Measurements from ENCODE around the gene PDZRN4. TPM values are rescaled to one million over a fixed set of nuclear protein-coding genes. Genes with fewer than 3 reads are reported as not detected.

The PDZRN4 gene
- polyA plus RNA-seq, 1 donor from 2014 or later: 46.7 TPM

- Histone ChIP-seq H2AFZ (ENCODE audit: low read depth, low read length) (no peak overlapping the region), H3K79me2 (replicated peaks; ENCODE audit: insufficient read depth, low read length) (no peaks in the 10 kb centered on the region), H3K9me3 (ENCODE audit: low read length) (no peaks in the 10 kb centered on the region), H3K4me2 (ENCODE audit: low read length) (no peak overlapping the region), H3K27me3 (ENCODE audit: insufficient read depth, low read depth, low read length) (no peaks in the 10 kb centered on the region), H3K4me3 (ENCODE audit: low read length) (no peak overlapping the region), H3F3A (ENCODE audit: insufficient read depth, low read length, poor library complexity, severe bottlenecking) (peaks cover 6% of the 10 kb centered on the region), H3K9ac (ENCODE audit: low read length) (no peak overlapping the region), H3K9me2 (ENCODE audit: insufficient read depth, low read length) (no peaks in the 10 kb centered on the region), H4K20me1 (ENCODE audit: insufficient read depth) (no peaks in the 10 kb centered on the region), H3K27ac (ENCODE audit: low read length) (no peak overlapping the region), H3K36me3 (ENCODE audit: insufficient read depth, low read length) (no peaks in the 10 kb centered on the region)
- TF ChIP-seq POLR2AphosphoS5 (IDR thresholded peaks at IDR 0.05): no peak
- TF ChIP-seq SMC3 (conservative IDR thresholded peaks at IDR 0.05; ENCODE audit: poor library complexity): no peak
- TF ChIP-seq REST (IDR thresholded peaks at IDR 0.05; ENCODE audit: borderline replicate concordance): no peak
- no peak for TF ChIP-seq EZH2 (IDR thresholded peaks at IDR 0.05; ENCODE audit: borderline replicate concordance, insufficient read depth, low read length, poor library complexity, severe bottlenecking)
- TF ChIP-seq MXI1 (conservative IDR thresholded peaks at IDR 0.05; ENCODE audit: poor library complexity, severe bottlenecking): no peak
Measured at GRCh38 chr12:41507286-41507685, 319.2 kb downstream of the PDZRN4 start.

- Histone ChIP-seq H3K27me3 (ENCODE audit: insufficient read depth, low read depth, low read length) (no peaks in the 10 kb centered on the region), H4K20me1 (ENCODE audit: insufficient read depth) (no peaks in the 10 kb centered on the region), H3K9me2 (ENCODE audit: insufficient read depth, low read length) (no peaks in the 10 kb centered on the region), H3K4me2 (ENCODE audit: low read length) (peak overlapping the region; percentile 0), H3K9me3 (ENCODE audit: low read length) (no peaks in the 10 kb centered on the region), H3K79me2 (replicated peaks; ENCODE audit: insufficient read depth, low read length) (no peaks in the 10 kb centered on the region), H3K27ac (ENCODE audit: low read length) (peak overlapping the region; percentile 84), H3K36me3 (ENCODE audit: insufficient read depth, low read length) (no peaks in the 10 kb centered on the region), H2AFZ (ENCODE audit: low read depth, low read length) (no peak overlapping the region), H3K9ac (ENCODE audit: low read length) (no peak overlapping the region), H3K4me3 (ENCODE audit: low read length) (no peak overlapping the region), H3F3A (ENCODE audit: insufficient read depth, low read length, poor library complexity, severe bottlenecking) (peaks cover 6% of the 10 kb centered on the region)
- TF ChIP-seq POLR2AphosphoS5 (IDR thresholded peaks at IDR 0.05) (no peak), MXI1 (conservative IDR thresholded peaks at IDR 0.05; ENCODE audit: poor library complexity, severe bottlenecking) (no peak), TAF1 (IDR thresholded peaks at IDR 0.05; ENCODE audit: low read depth) (no peak), EZH2 (IDR thresholded peaks at IDR 0.05; ENCODE audit: borderline replicate concordance, insufficient read depth, low read length, poor library complexity, severe bottlenecking) (no peak), SMC3 (conservative IDR thresholded peaks at IDR 0.05; ENCODE audit: poor library complexity) (no peak), REST (IDR thresholded peaks at IDR 0.05; ENCODE audit: borderline replicate concordance) (no peak), EP300 (conservative IDR thresholded peaks at IDR 0.05; ENCODE audit: poor library complexity, severe bottlenecking) (no peak), RAD21 (conservative IDR thresholded peaks at IDR 0.05) (no peak), CTCF (IDR thresholded peaks at IDR 0.05; ENCODE audit: poor library complexity, severe bottlenecking) (no peak)
Measured at GRCh38 chr12:41509271-41510055, 321.3 kb downstream of the PDZRN4 start.
